ENCODE measurements around the gene BPIFB3. TPM values are rescaled to one million over a fixed set of nuclear protein-coding genes. Genes with fewer than 3 reads are reported as not detected.

Gene BPIFB3
- total RNA-seq, 1 donor: not detected

DNA sequence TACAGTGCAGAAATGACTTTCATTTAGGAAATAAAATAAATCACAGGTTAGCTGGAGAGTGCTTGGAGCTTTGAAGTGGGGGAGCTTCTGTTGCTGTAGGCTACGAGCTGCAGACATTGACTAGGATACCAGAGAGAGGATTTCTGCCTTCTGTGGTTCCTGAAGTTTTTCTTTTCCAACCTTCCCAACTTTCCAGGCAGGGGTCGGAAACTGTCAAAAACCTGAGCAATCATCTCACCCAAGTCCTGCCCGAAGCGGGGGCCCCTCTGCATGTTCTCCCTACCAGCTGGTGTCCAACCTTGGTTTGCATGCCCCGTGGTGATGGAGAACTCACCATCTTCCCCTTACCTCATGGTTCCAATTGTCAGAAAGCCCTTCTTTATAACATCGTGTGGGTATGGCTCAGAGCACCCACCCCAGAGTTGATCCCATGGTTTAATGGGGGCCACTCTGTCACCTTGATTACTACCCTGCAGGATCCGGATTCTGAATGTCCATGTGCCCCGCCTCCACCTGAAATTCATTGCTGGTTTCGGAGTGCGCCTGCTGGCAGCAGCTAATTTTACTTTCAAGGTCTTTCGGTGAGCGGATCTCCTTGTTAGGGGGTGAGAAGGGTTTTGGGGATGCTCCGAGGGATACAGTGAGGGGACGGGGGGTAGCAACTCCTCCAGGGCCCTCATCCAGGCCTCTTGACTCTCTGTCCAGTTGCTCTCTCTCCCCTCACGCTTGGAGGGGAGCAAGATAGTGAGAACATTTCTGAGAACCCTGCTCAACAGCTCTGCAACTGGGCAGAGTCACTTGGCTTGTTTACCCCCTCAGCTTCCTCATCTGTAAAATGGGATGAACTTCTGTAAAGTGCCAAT is 41.1 kb upstream of the BPIFB3 start:
- H3K4me3 ChIP-seq (ENCODE audit: low read depth, low read length): no peak overlapping the region
- TF ChIP-seq CTCF (IDR thresholded peaks at IDR 0.05; ENCODE audit: insufficient read depth, low read depth, low read length): no peak
- no peak for DNase-seq (ENCODE audit: low read depth)

DNA sequence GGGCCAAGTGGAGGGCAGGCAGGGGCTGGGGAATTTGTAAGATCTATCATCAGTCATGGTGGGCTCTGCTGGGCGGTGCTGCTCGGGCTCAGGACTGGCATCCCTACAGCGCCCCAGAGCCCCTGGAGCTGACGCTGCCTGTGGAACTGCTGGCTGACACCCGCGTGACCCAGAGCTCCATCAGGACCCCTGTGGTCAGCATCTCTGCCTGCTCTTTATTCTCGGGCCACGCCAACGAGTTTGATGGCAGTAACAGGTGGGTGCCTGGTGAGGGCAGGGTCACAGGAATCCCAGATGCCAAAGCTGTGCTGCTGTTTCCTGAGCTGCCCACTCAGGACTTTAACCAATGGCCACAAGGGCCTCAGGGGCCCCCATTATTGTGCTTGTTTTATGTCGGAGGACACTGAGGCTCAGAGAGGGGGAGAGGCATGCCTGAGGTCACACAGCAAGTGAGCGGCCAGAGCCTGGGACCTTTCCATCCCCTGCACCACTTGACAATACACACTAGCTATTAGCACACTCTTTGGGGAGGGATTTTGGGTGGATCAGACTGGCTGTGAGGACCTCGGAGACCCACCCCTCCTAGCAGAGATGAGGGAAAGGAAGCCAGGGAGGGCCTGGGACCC is 39.9 kb upstream of the BPIFB3 start:
- TF ChIP-seq CTCF (IDR thresholded peaks at IDR 0.05; ENCODE audit: insufficient read depth, low read depth, low read length): no peak
- no peak for DNase-seq (ENCODE audit: low read depth)

DNA sequence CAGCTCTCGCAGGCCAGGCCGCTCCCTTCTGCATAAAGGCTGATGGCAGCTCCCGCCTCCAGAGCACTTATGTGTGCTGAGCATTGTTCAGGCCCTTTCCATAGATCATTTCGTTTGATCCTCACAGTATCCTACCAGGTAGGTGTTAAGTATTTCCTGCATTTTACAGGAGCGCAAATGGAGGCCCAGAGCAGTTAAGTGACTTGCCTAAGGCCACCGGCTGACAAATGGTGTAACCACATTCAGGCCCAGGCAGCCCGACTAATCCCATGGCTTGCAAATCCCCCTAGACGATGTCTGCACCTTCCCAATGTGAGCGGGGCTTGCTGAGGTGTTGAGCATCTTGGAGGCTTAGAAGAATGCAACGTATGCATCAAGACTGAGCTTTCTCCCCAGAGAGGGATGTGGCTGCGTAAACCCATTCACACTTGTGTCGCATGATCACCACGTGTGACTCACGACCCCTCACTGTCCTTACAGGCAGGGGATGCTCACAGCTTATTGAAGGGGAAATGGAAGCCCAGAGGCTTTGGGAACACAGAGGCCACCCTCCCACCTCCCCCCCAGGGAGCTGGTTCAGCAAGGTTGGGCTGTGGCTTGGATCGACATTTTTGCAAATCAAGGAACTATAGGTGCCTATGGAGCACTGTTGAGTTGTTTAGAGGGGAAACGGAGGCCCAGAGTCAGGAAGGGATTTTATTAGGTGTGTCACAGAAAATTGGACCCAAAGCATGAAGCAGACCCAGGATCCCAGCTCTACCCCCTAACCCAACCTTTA is 39.2 kb upstream of the BPIFB3 start:
- no peak for TF ChIP-seq CTCF (IDR thresholded peaks at IDR 0.05; ENCODE audit: insufficient read depth, low read depth, low read length)
- no peak for DNase-seq (ENCODE audit: low read depth)
- H3K4me3 ChIP-seq (ENCODE audit: low read depth, low read length): no peak overlapping the region

More for the DNA sequence above, 39.9 kb upstream of the BPIFB3 start:
- H3K4me3 ChIP-seq (ENCODE audit: low read depth, low read length): no peak overlapping the region

DNA sequence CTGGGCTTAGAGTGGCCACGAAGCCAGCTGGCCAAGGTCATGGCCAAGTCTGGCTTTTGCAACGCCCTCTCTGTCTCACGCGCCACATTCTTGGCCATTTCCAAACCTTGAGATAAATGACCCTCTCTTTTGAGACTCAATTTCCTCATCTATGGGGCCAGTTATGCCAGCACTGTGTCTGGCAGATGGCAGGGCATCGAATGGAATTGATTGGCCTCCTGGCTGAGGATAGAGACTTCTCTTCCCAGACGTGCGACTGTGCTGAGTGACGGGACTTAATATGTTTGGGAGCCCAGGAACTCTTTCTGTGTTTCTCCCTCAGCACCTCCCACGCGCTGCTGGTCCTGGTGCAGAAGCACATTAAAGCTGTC is 38.6 kb upstream of the BPIFB3 start:
- no peak overlapping the region for H3K4me3 ChIP-seq (ENCODE audit: low read depth, low read length)
- no peak for TF ChIP-seq CTCF (IDR thresholded peaks at IDR 0.05; ENCODE audit: insufficient read depth, low read depth, low read length)
- DNase-seq (ENCODE audit: low read depth): no peak

- no peak for DNase-seq (ENCODE audit: low read depth)
- H3K4me3 ChIP-seq (ENCODE audit: low read depth, low read length): no peak overlapping the region
- TF ChIP-seq CTCF (IDR thresholded peaks at IDR 0.05; ENCODE audit: insufficient read depth, low read depth, low read length): no peak
Measured at GRCh38 chr20:33015700-33016580, 37.8 kb upstream of the BPIFB3 start.

- no peak for DNase-seq (ENCODE audit: low read depth)
- no peak for TF ChIP-seq CTCF (IDR thresholded peaks at IDR 0.05; ENCODE audit: insufficient read depth, low read depth, low read length)
Measured at GRCh38 chr20:33016581-33017109, 37.1 kb upstream of the BPIFB3 start.

More at GRCh38 chr20:33016581-33017109, 37.1 kb upstream of the BPIFB3 start:
- H3K4me3 ChIP-seq (ENCODE audit: low read depth, low read length): no peak overlapping the region

Data from fibroblast of villous mesenchyme (primary cell).